Measurements from ENCODE around the gene SURF2. TPM values are rescaled to one million over a fixed set of nuclear protein-coding genes. Genes with fewer than 3 reads are reported as not detected.

Gene SURF2
- polyA plus RNA-seq, 1 experiment, result 9.9 TPM

DNA sequence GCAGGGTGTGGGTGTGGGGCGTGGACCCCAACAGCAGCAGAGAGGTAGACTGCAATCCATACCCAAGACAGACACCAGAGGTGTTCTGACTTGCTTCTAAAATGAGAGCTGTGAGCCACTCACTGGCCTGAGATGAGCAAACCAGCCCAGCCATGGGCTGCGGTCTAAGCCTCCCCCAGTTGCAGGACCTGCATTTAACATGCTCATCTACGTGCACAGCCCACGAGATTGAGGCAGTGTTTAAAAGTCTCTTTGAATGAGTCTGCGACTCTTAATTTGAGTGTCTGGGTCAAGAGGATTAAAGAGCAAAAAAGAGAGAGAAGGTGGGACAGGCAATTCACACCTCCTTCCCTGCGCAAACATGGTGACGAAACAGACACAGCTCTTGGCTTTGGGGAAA, 13.6 kb downstream of the SURF2 start:
- H3K4me3 ChIP-seq (ENCODE audit: low read depth, low read length), result no peak overlapping the region
- no peaks in the 10 kb centered on the region for H3K9me3 ChIP-seq (ENCODE audit: control insufficient read depth, insufficient read depth, low read length)
- ChIA-PET POLR2A (interaction anchor here (1.0 kb wide), 1 partner anchor 22 kb away, joined by 3 read pairs; the partner anchor contains the start of genes MED22 and RPL7A), CTCF (no interaction called here)
- TF ChIP-seq, protein P1, sequence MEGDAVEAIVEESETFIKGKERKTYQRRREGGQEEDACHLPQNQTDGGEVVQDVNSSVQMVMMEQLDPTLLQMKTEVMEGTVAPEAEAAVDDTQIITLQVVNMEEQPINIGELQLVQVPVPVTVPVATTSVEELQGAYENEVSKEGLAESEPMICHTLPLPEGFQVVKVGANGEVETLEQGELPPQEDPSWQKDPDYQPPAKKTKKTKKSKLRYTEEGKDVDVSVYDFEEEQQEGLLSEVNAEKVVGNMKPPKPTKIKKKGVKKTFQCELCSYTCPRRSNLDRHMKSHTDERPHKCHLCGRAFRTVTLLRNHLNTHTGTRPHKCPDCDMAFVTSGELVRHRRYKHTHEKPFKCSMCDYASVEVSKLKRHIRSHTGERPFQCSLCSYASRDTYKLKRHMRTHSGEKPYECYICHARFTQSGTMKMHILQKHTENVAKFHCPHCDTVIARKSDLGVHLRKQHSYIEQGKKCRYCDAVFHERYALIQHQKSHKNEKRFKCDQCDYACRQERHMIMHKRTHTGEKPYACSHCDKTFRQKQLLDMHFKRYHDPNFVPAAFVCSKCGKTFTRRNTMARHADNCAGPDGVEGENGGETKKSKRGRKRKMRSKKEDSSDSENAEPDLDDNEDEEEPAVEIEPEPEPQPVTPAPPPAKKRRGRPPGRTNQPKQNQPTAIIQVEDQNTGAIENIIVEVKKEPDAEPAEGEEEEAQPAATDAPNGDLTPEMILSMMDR (IDR thresholded peaks at IDR 0.05; ENCODE audit: low read depth, low read length), result no peak
- DNase-seq (ENCODE audit: low read depth, low spot score), result no peak
- no peaks in the 10 kb centered on the region for H3K27me3 ChIP-seq (ENCODE audit: control insufficient read depth, insufficient read depth, low read length)
- no peak overlapping the region for H3K27ac ChIP-seq (ENCODE audit: low read depth, low read length)

- ChIA-PET CTCF (interaction anchor here (0.6 to 1.1 kb wide), 2 partner anchors 13 to 19 kb away, joined by 3 to 5 read pairs; no protein-coding TSS in a partner anchor), POLR2A (interaction anchor here (1.8 kb wide), 1 partner anchor 8 kb away, joined by 11 read pairs; no protein-coding TSS in a partner anchor)
- no peak for DNase-seq (ENCODE audit: low read depth, low spot score)
- Histone ChIP-seq H3K27ac (ENCODE audit: low read depth, low read length) (no peak overlapping the region), H3K9me3 (ENCODE audit: control insufficient read depth, insufficient read depth, low read length) (no peaks in the 10 kb centered on the region; the same call in 1 of the 2 replicates), H3K4me3 (ENCODE audit: low read depth, low read length) (no peak overlapping the region), H3K27me3 (ENCODE audit: control insufficient read depth, insufficient read depth, low read length) (no peaks in the 10 kb centered on the region)
- TF ChIP-seq, protein P1 (IDR thresholded peaks at IDR 0.05; ENCODE audit: low read depth, low read length), result no peak
Observed at GRCh38 chr9:133370685-133371084, 14.3 kb downstream of the SURF2 start.

DNA sequence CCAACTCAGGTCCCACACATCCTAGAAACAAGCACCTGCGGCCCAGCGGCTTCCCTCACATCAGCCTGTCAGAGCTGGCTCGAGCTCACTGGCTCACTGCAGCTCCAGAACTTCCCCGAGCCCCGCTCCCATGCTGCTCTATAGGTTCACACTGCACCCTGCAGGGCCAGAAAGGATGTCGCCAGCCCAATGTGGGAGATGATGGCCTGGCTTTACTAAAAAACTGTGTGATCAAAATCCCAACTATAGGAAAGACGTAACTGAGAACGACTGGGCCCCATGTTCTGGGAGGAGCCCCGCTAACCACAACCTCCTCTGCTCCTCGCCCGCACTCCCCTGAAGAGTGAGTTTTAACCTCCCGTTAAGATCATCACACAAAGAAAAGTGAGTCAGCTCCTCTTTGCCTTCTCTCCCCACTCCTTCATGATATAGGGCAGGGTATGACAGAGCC, 14.9 kb downstream of the SURF2 start:
- H3K27me3 ChIP-seq (ENCODE audit: control insufficient read depth, insufficient read depth, low read length), result no peaks in the 10 kb centered on the region
- CTCF ChIA-PET, result interaction anchor here (0.6 to 1.1 kb wide), 2 partner anchors 14 to 20 kb away, joined by 3 to 5 read pairs; no protein-coding TSS in a partner anchor
- no peak overlapping the region for H3K4me3 ChIP-seq (ENCODE audit: low read depth, low read length)
- no peak for DNase-seq (ENCODE audit: low read depth, low spot score)
- H3K27ac ChIP-seq (ENCODE audit: low read depth, low read length), result peak overlapping the region; percentile 42
- POLR2A ChIA-PET, result interaction anchor here (1.5 to 2.1 kb wide), 3 partner anchors 8 to 23 kb away, joined by 7 to 11 read pairs (median 9); partner anchors contain the start of genes MED22 and RPL7A
- TF ChIP-seq, protein P1 (IDR thresholded peaks at IDR 0.05; ENCODE audit: low read depth, low read length), result no peak
- H3K9me3 ChIP-seq (ENCODE audit: control insufficient read depth, insufficient read depth, low read length), result no peaks in the 10 kb centered on the region; the same call in 1 of the 2 replicates

GRCh38 chr9:133372144-133372543, 15.8 kb downstream of the SURF2 start:
- ChIA-PET CTCF (no interaction called here), POLR2A (interaction anchor here (0.6 to 2.1 kb wide), 4 partner anchors 9 to 763 kb away, joined by 3 to 11 read pairs (median 8); partner anchors contain the start of genes MED22 and RPL7A)

More at GRCh38 chr9:133372144-133372543, 15.8 kb downstream of the SURF2 start:
- Histone ChIP-seq H3K27me3 (ENCODE audit: control insufficient read depth, insufficient read depth, low read length) (no peaks in the 10 kb centered on the region), H3K4me3 (ENCODE audit: low read depth, low read length) (no peak overlapping the region), H3K9me3 (ENCODE audit: control insufficient read depth, insufficient read depth, low read length) (no peaks in the 10 kb centered on the region; the same call in 1 of the 2 replicates), H3K27ac (ENCODE audit: low read depth, low read length) (no peak overlapping the region)
- no peak for DNase-seq (ENCODE audit: low read depth, low spot score)
- TF ChIP-seq, protein P1 (IDR thresholded peaks at IDR 0.05; ENCODE audit: low read depth, low read length), result no peak

Data from AG04450 (cell line).